GM19463 (cell line): ENCODE data around the gene GPR78.
"Not testable (repeated sequence)": the region's sequence is repeated elsewhere in the genome, so short reads cannot be mapped to it uniquely, and the experiment has no call there.

Experiments
- ATAC-seq: cut with Tn5 transposase; IDR thresholded peaks from one replicate; pipeline ENCODE4 v1.9.1; 2021; ENCODE audit warnings: mild to moderate bottlenecking, moderate library complexity; ENCODE audit not compliant: unreplicated experiment

The GPR78 gene

DNA sequence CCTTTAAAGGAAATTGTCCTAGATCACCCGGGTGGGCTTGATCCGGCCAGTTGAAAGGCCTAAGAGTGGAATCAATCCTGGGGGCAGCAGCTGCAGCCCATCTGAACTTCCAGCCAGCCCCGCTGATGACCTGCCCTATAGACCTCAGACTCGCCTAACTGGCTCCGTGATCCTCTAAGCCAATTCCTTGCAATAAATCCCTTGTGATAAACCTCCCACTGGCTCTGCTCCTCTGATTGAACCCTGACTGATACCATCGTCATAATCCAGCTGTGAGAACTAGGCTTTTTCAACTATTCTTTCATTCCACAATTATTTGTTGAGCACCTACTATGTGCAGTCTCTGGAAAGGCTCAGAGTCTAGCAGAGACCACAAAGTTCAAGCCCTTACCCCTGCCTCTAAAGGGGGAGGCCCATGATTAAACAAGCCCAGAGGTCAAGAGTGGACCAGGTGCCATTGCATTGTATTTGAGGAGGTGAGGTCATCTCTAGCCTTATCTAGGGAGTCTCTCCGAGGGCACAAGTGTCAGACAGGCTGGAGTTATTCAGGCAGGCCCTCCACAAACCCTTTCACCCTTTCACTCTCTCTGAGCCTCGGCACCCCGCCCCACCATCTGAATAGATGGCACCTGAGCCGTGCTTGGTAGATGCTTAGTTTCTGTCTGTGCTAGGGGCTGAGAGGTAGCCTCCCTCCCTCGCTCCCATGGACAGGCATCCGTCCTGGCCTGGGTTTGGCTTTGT, 20.5 kb upstream of the GPR78 start:
- ATAC-seq, result no peak

- no peak for ATAC-seq
These were observed 19.7 kb upstream of the GPR78 start for GRCh38 chr4:8560265-8561047.

GRCh38 chr4:8564595-8564994, 15.6 kb upstream of the GPR78 start:
- no peak for ATAC-seq

- ATAC-seq, result no peak
These were observed 12.0 kb upstream of the GPR78 start for GRCh38 chr4:8568068-8568668.

DNA sequence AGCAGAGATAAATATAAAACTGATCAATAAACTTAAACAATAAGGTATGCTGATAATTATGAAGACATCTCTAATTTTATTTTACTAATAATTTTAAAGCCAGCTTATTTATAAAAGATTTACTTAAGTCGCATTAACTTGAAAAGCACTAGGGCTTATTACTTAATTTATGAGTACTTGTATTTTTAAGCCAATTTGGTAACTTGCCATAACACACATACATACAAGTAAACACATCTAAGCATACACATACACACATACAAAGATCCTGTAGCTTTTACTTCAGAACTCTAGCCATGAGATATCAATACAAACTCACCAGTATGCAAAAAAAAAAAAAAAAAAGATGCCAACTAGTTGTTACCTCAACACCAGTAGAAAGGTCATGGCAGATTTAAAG, 10.0 kb upstream of the GPR78 start:
- no peak for ATAC-seq

- no peak for ATAC-seq
These were observed 8.2 kb upstream of the GPR78 start for GRCh38 chr4:8571702-8572685.

DNA sequence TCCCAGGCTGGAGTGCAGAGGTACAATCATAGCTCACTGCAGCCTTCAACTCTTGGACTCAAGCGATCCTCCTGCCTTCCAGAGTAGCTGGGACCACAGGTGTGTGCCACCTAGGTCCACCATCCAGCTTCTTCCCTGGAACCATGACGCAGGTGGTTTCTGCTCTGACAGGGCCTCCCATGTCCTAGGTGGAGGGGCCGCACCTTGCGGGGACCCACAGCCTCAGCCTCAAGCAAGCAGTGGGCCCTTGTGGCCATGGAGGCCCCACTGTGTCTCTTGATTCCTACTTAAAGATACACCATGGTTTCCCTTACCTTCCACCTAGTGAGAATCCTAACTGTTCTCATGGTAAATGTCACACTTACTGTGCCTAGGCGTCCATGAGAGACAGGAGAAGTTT, 6.9 kb upstream of the GPR78 start:
- ATAC-seq, result no peak

- no peak for ATAC-seq
These were observed 5.3 kb upstream of the GPR78 start for GRCh38 chr4:8574796-8575370.

DNA sequence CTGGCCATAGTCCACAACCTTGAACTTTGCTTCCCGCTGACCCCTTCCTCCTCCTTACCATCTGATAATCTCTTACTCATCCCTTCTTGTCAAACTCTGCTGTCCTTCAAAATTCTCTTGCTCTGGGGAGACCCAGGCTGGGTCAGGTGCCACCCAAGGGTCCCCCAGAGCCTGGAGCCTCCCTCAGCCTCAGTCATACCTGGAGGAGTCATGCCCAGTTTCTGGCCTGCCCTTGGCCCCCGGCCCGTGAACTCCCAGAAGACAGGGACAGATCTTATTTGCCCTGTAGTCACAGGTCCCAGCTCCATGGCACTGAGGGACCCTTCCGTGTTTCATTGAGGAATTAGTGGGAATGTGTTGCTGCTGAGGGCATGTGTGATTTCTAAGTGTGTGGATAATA, 4.7 kb upstream of the GPR78 start:
- ATAC-seq, result no peak

DNA sequence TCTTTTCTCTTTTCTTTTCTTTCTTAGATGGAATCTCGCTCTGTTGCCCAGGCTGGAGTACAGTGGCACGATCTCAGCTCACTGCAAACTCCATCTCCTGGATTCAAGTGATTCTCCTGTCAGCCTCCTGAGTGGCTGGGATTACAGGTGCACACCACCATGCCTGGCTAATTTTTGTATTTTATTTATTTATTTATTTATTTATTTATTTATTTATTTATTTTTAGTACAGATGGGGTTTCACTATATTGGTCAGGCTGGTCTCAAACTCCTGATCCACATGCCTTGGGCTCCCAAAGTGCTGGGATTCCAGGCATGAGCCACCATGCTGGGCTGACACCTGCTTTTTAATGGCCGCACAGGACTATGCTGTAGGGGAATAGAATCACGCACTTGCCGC, 3.6 kb upstream of the GPR78 start:
- not testable (repeated sequence) for ATAC-seq

DNA sequence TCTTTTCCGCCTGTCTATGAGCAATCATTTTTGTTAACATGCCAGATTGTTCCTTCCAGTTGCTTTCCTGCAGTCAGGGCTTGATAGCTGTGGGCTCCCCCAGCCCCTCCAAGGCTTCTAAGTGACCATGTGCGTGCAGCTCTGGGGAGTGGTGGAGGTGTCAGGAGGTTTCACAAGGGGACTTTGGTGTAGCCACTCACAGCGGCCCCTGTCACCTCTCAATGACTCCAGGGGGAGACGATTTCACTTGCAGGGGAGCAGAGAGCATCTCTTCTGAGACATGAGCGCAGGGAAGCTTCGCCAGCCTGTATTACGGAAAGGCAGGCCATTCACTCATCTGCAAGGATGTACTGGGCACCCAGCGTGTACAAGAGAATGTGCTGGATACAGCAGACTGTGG, 3.1 kb upstream of the GPR78 start:
- ATAC-seq, result no peak

DNA sequence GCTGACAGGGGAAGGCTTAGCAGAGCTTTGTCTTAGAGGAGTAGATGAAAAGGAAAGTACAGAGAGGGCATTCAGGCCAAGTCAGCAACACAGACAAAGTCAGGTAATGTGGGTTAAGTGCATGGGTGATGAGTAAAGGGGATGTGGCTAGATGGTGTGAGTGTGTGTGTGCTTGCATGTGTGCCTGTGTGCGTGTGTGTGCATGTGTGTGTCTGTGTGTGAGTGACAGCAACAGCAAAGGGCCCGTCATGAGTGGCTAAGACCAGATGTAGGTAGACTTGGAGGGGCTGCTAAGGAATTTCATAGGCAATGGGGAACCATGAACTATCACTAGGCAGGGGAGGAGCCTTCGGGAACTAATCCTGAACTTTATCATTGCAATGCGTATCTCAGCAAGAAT, 2.2 kb upstream of the GPR78 start:
- ATAC-seq, result no peak

DNA sequence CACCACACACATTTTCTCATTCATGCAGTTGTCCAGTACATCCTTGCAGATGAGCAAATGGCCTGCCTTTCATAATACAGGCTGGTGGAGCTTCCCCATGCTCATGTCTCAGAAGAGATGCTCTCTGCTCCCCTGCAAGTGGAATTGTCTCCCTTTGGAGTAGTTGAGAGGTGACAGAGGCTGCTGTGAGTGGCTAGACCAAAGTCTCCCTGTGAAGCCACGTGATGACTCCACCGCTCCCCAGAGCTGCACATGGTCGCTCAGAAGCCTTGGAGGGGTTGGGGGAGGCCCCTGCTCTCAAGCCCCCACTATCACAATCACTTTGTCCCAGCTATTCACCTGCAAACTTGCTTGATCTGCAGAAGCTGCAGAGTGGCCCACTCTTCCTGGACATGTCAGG, 1.5 kb upstream of the GPR78 start:
- no peak for ATAC-seq

- no peak for ATAC-seq
These were observed 469 bp upstream of the GPR78 start for GRCh38 chr4:8579526-8580320.

DNA sequence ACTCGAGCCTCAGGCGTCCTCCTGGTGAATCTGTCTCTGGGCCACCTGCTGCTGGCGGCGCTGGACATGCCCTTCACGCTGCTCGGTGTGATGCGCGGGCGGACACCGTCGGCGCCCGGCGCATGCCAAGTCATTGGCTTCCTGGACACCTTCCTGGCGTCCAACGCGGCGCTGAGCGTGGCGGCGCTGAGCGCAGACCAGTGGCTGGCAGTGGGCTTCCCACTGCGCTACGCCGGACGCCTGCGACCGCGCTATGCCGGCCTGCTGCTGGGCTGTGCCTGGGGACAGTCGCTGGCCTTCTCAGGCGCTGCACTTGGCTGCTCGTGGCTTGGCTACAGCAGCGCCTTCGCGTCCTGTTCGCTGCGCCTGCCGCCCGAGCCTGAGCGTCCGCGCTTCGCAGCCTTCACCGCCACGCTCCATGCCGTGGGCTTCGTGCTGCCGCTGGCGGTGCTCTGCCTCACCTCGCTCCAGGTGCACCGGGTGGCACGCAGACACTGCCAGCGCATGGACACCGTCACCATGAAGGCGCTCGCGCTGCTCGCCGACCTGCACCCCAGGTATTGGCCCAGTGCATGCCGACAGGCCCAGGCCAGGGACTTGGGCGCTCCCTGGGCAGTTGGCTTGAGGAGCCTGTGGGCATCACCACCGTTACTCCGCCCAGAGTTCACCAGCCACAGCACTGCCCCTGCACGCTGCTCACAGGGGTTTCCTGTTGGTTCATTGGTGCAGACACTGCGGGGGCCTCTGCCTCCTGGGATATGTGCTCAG, 1.1 kb downstream of the GPR78 start:
- ATAC-seq, result no peak

GRCh38 chr4:8582016-8582415, 1.8 kb downstream of the GPR78 start:
- ATAC-seq, result no peak

DNA sequence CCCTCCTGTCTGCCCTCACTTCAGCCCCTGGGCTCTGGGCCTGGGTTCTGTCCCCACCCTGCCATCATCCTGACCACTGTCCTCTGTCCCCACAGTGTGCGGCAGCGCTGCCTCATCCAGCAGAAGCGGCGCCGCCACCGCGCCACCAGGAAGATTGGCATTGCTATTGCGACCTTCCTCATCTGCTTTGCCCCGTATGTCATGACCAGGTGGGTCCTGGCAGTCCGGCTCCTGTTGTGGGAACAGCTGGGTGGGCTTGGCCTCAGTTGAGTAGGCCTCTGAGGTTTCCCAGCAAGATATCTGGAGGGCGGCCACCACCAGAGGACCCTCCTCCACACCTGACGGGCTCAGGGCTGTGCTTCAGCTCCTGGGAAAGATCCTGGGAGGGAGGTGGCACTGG, 2.2 kb downstream of the GPR78 start:
- ATAC-seq, result no peak

GRCh38 chr4:8582941-8583654, 2.9 kb downstream of the GPR78 start:
- no peak for ATAC-seq
